Central memory CD8-positive, alpha-beta T cell (primary cell): ENCODE data around the gene ATP11A.

ENCODE experiments used
- ATAC-seq: fragments of 150-1000 bp; cut with Tn5 transposase; replicated peaks from 2 replicates; pipeline ENCODE4 v1.10.0; 2022; ENCODE audit warnings: mild to moderate bottlenecking, moderate FRiP score, moderate number of reproducible peaks; ENCODE audit not compliant: poor library complexity, severe bottlenecking; ENCODE audit errors: extremely low read depth
- DNase-seq, 2 donors: peaks; one replicate each; pipeline ENCODE4 v3.0.0; 2021; ENCODE audit warnings: low spot score in 2 of 2
- H3K27ac Mint-ChIP-seq: one replicate; pipeline ENCODE4 v1.8.0; 2022; ENCODE audit warnings: low read depth, mild to moderate bottlenecking, moderate library complexity, mixed read lengths
- H3K27me3 Mint-ChIP-seq: one replicate; pipeline ENCODE4 v1.8.0; 2022; ENCODE audit warnings: mixed read lengths
- H3K36me3 Mint-ChIP-seq: one replicate; pipeline ENCODE4 v1.8.0; 2022; ENCODE audit warnings: mild to moderate bottlenecking, moderate library complexity, mixed read lengths; ENCODE audit not compliant: insufficient read depth
- H3K4me1 Mint-ChIP-seq: one replicate; pipeline ENCODE4 v1.8.0; 2022; ENCODE audit warnings: mixed read lengths
- H3K4me3 Mint-ChIP-seq: one replicate; pipeline ENCODE4 v1.8.0; 2022; ENCODE audit warnings: mild to moderate bottlenecking, moderate library complexity, mixed read lengths
- H3K9me3 Mint-ChIP-seq: one replicate; pipeline ENCODE4 v1.8.0; 2022; ENCODE audit warnings: mixed read lengths

ATP11A gene

DNA sequence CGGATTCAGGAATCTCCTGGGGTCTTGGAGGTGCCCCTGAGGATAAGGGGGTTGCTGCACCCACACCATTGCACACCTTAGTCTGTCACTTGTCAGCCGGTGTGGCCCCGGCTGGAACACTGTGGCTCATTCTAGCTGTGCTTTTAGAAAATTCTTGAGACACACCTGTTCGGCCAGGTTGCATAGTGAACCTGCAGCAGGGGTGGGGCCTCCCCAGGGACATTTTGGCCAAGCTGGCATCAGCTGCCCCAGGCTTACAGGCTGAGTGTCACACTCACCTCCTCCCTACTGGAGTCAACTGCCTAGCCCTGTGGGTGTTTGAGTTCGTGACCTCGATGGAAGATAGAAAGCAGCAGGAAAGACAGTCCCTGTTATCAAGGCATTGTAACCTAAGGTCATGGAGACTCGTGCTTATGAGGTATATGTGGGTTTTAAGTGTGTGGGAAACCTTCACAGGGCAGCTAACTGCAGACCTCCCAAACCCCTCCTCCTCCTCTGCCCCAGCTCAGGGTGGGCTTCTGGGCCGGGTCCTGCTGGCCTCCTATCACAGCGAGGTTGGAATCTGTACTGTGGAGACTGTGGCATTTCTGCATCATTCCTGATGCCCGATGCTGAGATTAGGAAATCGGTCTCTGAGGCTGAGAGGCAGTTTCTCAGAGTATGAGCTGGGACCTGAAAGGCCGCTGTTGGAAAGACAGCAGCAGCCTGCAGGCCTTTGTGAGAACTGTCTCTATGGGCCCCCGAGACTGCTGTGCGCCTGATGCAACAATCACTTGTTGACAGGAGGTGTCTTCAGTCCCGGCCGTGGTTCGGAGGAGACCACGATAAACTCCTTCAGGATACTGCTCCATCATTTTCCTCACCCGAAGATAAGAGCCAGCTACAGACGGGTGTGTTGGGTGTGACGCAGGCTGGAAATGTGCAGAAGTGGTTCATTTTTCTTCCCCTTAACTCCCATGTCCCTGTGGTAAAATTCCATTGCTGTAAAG lies 72.2 kb downstream of the ATP11A start:
- H3K36me3 Mint-ChIP-seq = peaks cover 5% of the 10 kb centered on the region

DNA sequence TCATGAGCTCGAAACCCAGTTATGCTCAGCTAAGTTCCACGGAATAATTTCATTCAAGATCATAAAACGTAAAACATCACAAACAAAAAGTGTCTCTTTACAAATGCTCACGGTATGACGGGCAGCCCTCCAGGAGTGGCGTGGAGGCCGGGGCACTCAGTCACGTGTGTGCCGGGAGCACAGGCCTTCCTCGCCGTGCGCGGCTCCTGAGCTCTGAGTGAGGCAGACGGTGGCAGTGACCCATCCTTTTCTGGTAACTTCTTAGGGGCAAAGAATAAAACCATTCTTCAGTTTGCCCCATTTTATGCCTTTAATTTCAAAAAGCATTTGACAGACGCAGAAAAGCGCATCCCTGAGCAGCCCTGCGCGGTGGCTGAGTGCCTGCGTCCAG lies 72.8 kb downstream of the ATP11A start:
- peaks cover 8% of the 10 kb centered on the region for H3K4me1 Mint-ChIP-seq
- no peak for ATAC-seq
- no peaks in the 10 kb centered on the region for H3K27me3 Mint-ChIP-seq
- no peak overlapping the region for H3K4me3 Mint-ChIP-seq
- no peaks in the 10 kb centered on the region for H3K9me3 Mint-ChIP-seq
- H3K27ac Mint-ChIP-seq = no peak overlapping the region
- no peak for DNase-seq
- H3K36me3 Mint-ChIP-seq = peaks cover 5% of the 10 kb centered on the region

More for the DNA sequence above, 72.2 kb downstream of the ATP11A start:
- Mint-ChIP-seq H3K27me3 (no peaks in the 10 kb centered on the region), H3K27ac (no peak overlapping the region), H3K9me3 (no peaks in the 10 kb centered on the region), H3K4me3 (no peak overlapping the region), H3K4me1 (peaks cover 8% of the 10 kb centered on the region)
- ATAC-seq (no peak), DNase-seq (no peak)

DNA sequence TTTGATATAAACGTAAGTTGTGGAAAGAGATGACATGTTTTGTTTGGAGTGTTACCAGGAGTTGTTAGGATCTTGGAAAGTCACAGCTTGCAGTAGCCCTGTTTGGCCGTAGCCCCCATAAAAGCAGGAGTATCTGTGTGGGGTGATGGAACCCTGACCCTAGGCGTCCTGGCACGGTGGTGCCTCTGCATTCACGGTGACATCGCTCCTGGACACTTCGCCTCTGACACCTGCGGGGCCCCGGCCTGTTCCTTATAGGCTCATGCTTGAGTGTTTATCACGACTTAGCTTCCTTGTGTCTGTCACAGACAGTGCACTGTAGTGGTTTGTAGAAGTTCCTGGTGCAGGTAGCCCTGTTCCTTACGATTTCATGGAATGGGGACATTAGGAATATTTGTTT lies 74.2 kb downstream of the ATP11A start:
- H3K4me3 Mint-ChIP-seq = no peak overlapping the region
- H3K4me1 Mint-ChIP-seq = peaks cover 22% of the 10 kb centered on the region
- peak overlapping the region; percentile 62 for H3K27ac Mint-ChIP-seq
- DNase-seq = no peak
- H3K27me3 Mint-ChIP-seq = no peaks in the 10 kb centered on the region
- peaks cover 6% of the 10 kb centered on the region for H3K36me3 Mint-ChIP-seq
- H3K9me3 Mint-ChIP-seq = no peaks in the 10 kb centered on the region
- no peak for ATAC-seq

GRCh38 chr13:112764864-112765561 lies 75.2 kb downstream of the ATP11A start:
- Mint-ChIP-seq H3K27ac (no peak overlapping the region), H3K9me3 (no peaks in the 10 kb centered on the region), H3K36me3 (peaks cover 7% of the 10 kb centered on the region), H3K4me1 (peaks cover 32% of the 10 kb centered on the region), H3K4me3 (no peak overlapping the region), H3K27me3 (no peaks in the 10 kb centered on the region)
- DNase-seq (no peak), ATAC-seq (no peak)

GRCh38 chr13:112765731-112766130 lies 75.9 kb downstream of the ATP11A start:
- DNase-seq (no peak), ATAC-seq (no peak)
- Mint-ChIP-seq H3K27me3 (no peaks in the 10 kb centered on the region), H3K4me3 (no peak overlapping the region), H3K9me3 (no peaks in the 10 kb centered on the region), H3K4me1 (peaks cover 34% of the 10 kb centered on the region), H3K36me3 (peaks cover 7% of the 10 kb centered on the region), H3K27ac (no peak overlapping the region)

DNA sequence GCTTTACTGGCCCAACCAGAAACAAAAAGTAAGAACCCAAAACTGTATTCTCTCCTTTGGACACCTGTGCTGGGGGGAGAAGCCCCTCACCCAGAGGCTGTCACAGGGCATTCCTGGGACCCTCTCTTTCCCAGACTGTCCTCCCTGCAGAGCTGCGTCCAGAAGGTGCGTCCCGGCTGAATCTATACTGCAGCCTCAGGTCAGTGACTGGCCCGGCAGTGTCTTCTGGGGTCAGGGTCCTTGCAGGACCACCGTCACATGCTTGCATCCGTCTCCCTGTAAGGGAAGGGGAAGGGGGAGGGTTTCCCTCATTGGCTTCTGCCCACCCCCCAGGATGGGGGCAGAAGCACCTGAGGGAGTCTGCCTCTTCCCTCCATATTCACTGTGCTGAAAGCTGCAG lies 76.5 kb downstream of the ATP11A start:
- Mint-ChIP-seq H3K27ac (no peak overlapping the region), H3K4me3 (no peak overlapping the region), H3K36me3 (peaks cover 7% of the 10 kb centered on the region), H3K27me3 (no peaks in the 10 kb centered on the region), H3K4me1 (peaks cover 34% of the 10 kb centered on the region), H3K9me3 (no peaks in the 10 kb centered on the region)
- DNase-seq = no peak
- no peak for ATAC-seq

GRCh38 chr13:112767506-112768471 lies 78.0 kb downstream of the ATP11A start:
- H3K36me3 Mint-ChIP-seq = peaks cover 7% of the 10 kb centered on the region
- ATAC-seq (peak; percentile 37), DNase-seq (no peak)
- H3K27ac Mint-ChIP-seq = peak overlapping the region; percentile 87
- no peaks in the 10 kb centered on the region for H3K9me3 Mint-ChIP-seq
- peaks cover 34% of the 10 kb centered on the region for H3K4me1 Mint-ChIP-seq
- peak overlapping the region; percentile 59 for H3K4me3 Mint-ChIP-seq
- no peaks in the 10 kb centered on the region for H3K27me3 Mint-ChIP-seq

GRCh38 chr13:112768795-112769481 lies 79.1 kb downstream of the ATP11A start:
- Mint-ChIP-seq H3K4me3 (peak overlapping the region; percentile 59), H3K9me3 (no peaks in the 10 kb centered on the region), H3K4me1 (peaks cover 34% of the 10 kb centered on the region), H3K36me3 (peaks cover 4% of the 10 kb centered on the region), H3K27me3 (no peaks in the 10 kb centered on the region), H3K27ac (peak overlapping the region; percentile 87)
- DNase-seq (peak; percentile 31 to 70), ATAC-seq (peak; percentile 93)

DNA sequence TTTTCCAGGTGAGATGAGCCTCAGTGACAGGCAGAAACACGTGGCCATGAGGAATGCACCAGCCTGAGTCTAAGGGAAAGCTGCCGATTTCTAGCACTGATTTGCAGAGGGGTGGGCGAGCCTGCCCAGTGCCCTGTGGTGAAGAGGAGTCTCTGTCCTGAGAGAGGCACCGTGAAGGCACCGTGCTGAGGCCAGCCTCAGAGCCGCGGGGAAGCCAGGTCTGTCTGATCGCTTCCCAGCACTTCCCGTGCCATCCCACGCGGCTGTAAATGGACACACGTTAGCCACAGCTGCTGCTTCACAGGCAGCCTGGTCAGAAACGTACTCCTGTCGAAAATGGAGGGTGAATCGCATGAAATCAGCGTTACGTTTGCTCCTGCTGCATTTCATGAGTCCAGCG lies 79.8 kb downstream of the ATP11A start:
- Mint-ChIP-seq H3K4me3 (peak overlapping the region; percentile 59), H3K4me1 (peaks cover 34% of the 10 kb centered on the region), H3K36me3 (peaks cover 4% of the 10 kb centered on the region), H3K27ac (peak overlapping the region; percentile 87), H3K27me3 (no peaks in the 10 kb centered on the region), H3K9me3 (no peaks in the 10 kb centered on the region)
- no peak for DNase-seq
- no peak for ATAC-seq

DNA sequence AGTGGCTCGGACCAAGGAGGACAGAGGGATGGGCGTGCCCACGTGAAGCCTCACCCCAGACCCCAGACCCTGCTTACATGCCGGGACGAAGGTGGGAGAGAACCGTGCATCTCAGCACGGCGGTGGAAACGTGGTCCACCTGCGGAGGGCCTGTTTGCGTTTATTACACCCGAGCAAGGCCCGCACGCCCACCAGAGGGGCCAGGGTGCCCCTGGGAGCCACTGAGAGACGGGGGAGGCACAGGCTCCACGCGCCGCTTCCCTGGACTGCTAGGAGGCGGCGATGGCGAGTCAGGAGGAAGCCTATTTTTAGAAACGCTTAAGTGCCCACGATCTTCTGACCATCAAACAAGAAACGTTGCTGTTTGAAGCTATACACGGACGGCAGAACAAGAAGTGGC lies 80.7 kb downstream of the ATP11A start:
- Mint-ChIP-seq H3K27ac (no peak overlapping the region), H3K4me1 (peaks cover 34% of the 10 kb centered on the region), H3K9me3 (no peaks in the 10 kb centered on the region), H3K27me3 (no peaks in the 10 kb centered on the region), H3K36me3 (peaks cover 2% of the 10 kb centered on the region), H3K4me3 (no peak overlapping the region)
- DNase-seq (no peak), ATAC-seq (no peak)

GRCh38 chr13:112771139-112771876 lies 81.5 kb downstream of the ATP11A start:
- ATAC-seq (no peak), DNase-seq (no peak)
- Mint-ChIP-seq H3K9me3 (no peaks in the 10 kb centered on the region), H3K4me3 (no peak overlapping the region), H3K27ac (no peak overlapping the region), H3K4me1 (peaks cover 29% of the 10 kb centered on the region), H3K36me3 (peaks cover 2% of the 10 kb centered on the region), H3K27me3 (no peaks in the 10 kb centered on the region)
